ENCODE data around the gene NKD1.

The NKD1 gene

DNA sequence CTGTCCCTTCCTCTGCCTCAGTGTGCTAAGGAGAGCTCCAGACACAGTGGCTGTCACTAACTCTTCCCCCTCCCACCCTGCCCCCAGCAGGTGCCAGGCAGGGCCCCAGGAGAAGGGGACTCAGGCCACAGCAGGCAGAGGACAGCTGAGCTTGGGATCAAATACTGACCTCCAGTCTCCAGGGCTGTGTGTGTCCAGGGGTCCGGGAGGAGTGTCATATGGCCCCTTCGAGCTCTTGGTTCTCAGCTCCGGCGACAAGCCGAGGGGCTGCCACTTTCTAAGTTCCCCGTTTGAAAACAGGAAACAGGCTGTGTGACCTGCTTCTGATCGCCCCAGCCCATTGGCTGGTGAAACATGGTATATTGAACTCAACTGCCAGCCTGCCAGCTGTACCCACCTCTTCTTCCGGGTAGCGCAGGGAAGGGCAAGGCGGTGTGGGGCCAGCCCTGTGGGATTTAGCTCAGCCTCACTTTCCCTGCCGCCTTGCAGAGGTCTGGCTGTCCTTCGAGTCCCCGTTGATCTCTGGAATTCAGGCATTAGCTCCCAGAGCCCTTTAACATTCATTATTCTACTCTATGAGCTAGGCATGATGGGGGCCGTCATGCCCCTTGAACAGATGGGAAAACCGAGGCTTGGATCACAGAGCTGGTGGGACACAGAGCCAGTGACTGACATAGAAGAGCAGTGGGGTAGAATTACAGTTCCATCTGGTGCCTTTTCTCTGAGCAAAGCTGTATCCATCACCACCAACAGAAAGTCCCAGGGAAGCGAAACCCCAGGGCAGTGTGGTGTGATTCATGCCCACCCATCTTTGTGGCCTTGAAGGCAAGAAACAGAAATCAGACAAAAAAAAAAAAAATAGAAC lies 133.1 kb downstream of the NKD1 start, which contains the start of gene SNX20:
TSS of gene SNX20 (minus strand) at position 292 of the 865 bp plus-strand sequence. CDS start 3,786 bp downstream, outside the sequence.
- Mint-ChIP-seq H3K36me3 (peaks cover 24% of the 10 kb centered on the region), H3K4me1 (peaks cover 62% of the 10 kb centered on the region)
- peak; percentile 55 to 61 for DNase-seq (ENCODE audit: low spot score in 2 of 2)

GRCh38 chr16:50683689-50684374 lies 135.6 kb downstream of the NKD1 start:
- H3K4me1 Mint-ChIP-seq, result peaks cover 58% of the 10 kb centered on the region
- H3K4me3 Mint-ChIP-seq, result peak overlapping the region; percentile 72
- peak; percentile 53 to 54 for DNase-seq (ENCODE audit: low spot score in 2 of 2)
- H3K27ac Mint-ChIP-seq, result peak overlapping the region; percentile 98
- ATAC-seq (ENCODE audit: low read depth), result peak; percentile 74
- peaks cover 2% of the 10 kb centered on the region for H3K9me3 Mint-ChIP-seq
- H3K27me3 Mint-ChIP-seq, result no peaks in the 10 kb centered on the region
- peaks cover 4% of the 10 kb centered on the region for H3K36me3 Mint-ChIP-seq

More for the DNA sequence above, 133.1 kb downstream of the NKD1 start, which contains the start of gene SNX20:
- ATAC-seq (ENCODE audit: low read depth), result peak; percentile 76
- H3K4me3 Mint-ChIP-seq, result peak within 1 kb of the TSS; percentile 89
- H3K27me3 Mint-ChIP-seq, result no peaks in the 10 kb centered on the region
- peak within 1 kb of the TSS; percentile 97 for H3K27ac Mint-ChIP-seq
- H3K9me3 Mint-ChIP-seq, result peaks cover 2% of the 10 kb centered on the region

DNA sequence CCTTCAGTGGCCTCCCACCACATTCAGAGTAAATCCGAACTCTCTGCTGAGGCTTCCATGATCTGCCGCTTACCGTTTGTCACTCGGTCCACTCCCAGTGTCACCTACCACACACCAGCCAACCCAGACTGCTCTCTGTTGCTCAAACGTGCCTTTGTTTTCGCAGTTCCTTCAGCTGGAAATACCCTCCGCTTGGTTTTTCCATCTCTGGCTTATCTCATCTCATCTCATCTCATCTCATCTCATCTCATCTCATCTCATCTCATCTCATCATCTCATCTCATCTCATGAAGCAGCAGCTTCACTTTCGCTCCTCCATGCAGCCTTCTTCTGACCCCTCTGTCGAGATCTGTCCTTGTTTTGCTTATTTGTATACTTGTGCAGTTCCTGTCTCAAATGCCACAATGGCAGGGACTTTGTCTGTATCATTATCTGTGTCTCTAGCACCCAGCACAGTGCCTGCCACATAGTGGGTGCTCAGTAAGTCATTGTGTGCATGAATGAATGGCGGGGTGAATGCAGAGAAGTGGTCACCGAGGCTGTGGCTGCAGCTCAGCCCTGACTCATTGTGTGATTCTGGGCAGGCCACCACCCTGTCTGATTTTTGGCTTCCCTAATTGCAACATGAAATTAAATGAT lies 136.7 kb downstream of the NKD1 start:
- H3K36me3 Mint-ChIP-seq, result peaks cover 3% of the 10 kb centered on the region
- ATAC-seq (ENCODE audit: low read depth), result no peak
- H3K27ac Mint-ChIP-seq, result peak overlapping the region; percentile 98
- no peaks in the 10 kb centered on the region for H3K27me3 Mint-ChIP-seq
- no peak for DNase-seq (ENCODE audit: low spot score in 2 of 2)
- peaks cover 51% of the 10 kb centered on the region for H3K4me1 Mint-ChIP-seq
- peaks cover 2% of the 10 kb centered on the region for H3K9me3 Mint-ChIP-seq
- H3K4me3 Mint-ChIP-seq, result peak overlapping the region; percentile 72

GRCh38 chr16:50685462-50686063 lies 137.4 kb downstream of the NKD1 start:
- Mint-ChIP-seq H3K27ac (peak overlapping the region; percentile 98), H3K4me3 (peak overlapping the region; percentile 72), H3K27me3 (no peaks in the 10 kb centered on the region), H3K36me3 (peaks cover 3% of the 10 kb centered on the region), H3K9me3 (peaks cover 2% of the 10 kb centered on the region), H3K4me1 (peaks cover 46% of the 10 kb centered on the region)
- DNase-seq (ENCODE audit: low spot score in 2 of 2) (no peak), ATAC-seq (ENCODE audit: low read depth) (no peak)

GRCh38 chr16:50688083-50688482 lies 139.9 kb downstream of the NKD1 start:
- Mint-ChIP-seq H3K4me3 (no peak overlapping the region), H3K36me3 (peaks cover 3% of the 10 kb centered on the region), H3K27me3 (peaks cover 6% of the 10 kb centered on the region), H3K9me3 (peaks cover 2% of the 10 kb centered on the region), H3K4me1 (peaks cover 41% of the 10 kb centered on the region), H3K27ac (no peak overlapping the region)
- DNase-seq (ENCODE audit: low spot score in 2 of 2) (no peak), ATAC-seq (ENCODE audit: low read depth) (no peak)

GRCh38 chr16:50688867-50689266 lies 140.7 kb downstream of the NKD1 start:
- Mint-ChIP-seq H3K9me3 (peaks cover 2% of the 10 kb centered on the region), H3K27me3 (peaks cover 7% of the 10 kb centered on the region), H3K4me3 (no peak overlapping the region), H3K36me3 (peaks cover 3% of the 10 kb centered on the region), H3K4me1 (peaks cover 35% of the 10 kb centered on the region), H3K27ac (no peak overlapping the region)
- DNase-seq (ENCODE audit: low spot score in 2 of 2) (no peak), ATAC-seq (ENCODE audit: low read depth) (no peak)

- no peak overlapping the region for H3K4me3 Mint-ChIP-seq
- ATAC-seq (ENCODE audit: low read depth), result no peak
- no peak overlapping the region for H3K27ac Mint-ChIP-seq
- H3K36me3 Mint-ChIP-seq, result no peaks in the 10 kb centered on the region
- H3K9me3 Mint-ChIP-seq, result no peaks in the 10 kb centered on the region
- DNase-seq (ENCODE audit: low spot score in 2 of 2), result no peak
- H3K4me1 Mint-ChIP-seq, result peaks cover 33% of the 10 kb centered on the region
- peaks cover 7% of the 10 kb centered on the region for H3K27me3 Mint-ChIP-seq
These were observed 142.0 kb downstream of the NKD1 start for GRCh38 chr16:50690177-50690576.

DNA sequence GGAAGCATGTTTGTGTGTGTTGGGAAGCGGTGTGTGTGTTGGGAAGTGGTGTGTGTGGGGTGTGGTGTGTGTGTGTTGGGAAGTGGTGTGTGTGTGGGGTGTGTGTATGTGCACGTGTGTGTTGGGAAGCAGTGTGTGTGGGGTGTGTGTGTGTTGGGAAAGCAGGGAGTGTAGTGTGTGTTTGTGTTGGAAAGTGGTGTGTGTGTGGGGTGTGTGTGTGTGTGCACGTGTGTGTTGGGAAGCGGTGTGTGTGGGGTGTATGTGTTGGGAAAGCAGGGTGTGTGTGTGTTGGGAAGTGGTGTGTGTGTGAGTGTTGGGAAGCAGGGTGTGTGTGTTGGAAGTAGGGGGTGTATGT lies 144.4 kb downstream of the NKD1 start:
- ATAC-seq (ENCODE audit: low read depth) (no peak), DNase-seq (ENCODE audit: low spot score in 2 of 2) (no peak)
- Mint-ChIP-seq H3K4me3 (peak overlapping the region; percentile 79), H3K27me3 (peaks cover 7% of the 10 kb centered on the region), H3K4me1 (peaks cover 35% of the 10 kb centered on the region), H3K27ac (peak overlapping the region; percentile 64), H3K36me3 (no peaks in the 10 kb centered on the region), H3K9me3 (no peaks in the 10 kb centered on the region)

DNA sequence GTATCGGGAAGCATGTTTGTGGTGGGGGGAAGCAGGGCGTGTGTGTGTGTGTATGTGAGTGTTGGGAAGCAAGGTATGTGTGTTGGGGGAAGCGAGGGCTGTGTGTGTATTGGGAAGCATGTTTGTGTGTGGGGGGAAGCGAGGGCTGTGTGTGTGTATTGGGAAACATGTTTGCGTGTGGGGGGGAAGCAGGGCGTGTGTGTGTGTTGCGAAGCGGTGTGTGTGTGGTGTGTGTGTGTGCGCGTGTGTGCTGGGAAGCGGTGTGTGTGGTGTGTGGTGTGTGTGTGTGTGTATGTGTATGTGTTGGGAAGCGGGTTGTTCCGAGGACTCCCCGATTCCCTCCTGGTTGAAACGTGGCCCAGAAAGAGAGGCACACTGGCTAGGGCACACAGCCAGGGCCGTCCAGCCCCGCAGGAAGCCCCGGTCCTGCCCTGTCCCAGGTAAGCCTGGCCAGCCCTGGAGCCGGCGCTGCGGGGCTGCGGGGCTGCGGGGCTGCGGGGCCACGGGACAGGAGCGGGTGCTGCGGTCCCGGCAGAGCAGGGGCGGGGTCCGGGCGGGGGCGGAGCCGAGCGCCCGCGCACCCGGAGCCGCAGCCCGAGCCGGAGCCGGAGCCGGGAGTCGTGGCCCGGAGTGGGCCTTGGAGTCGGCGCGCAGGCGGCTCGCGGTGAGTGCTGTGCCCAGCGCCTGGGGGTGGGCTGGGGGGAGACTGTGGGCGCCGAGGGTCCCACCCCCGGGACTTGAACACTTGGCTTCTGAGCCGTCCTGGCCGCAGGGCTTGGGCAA lies 145.0 kb downstream of the NKD1 start, which contains the start of gene NOD2:
TSS of gene NOD2 (plus strand) at position 608 of the 783 bp plus-strand sequence. CDS start 5,890 bp downstream, outside the sequence.
- Mint-ChIP-seq H3K27me3 (peaks cover 7% of the 10 kb centered on the region), H3K27ac (peak within 1 kb of the TSS; percentile 64), H3K9me3 (no peaks in the 10 kb centered on the region), H3K36me3 (no peaks in the 10 kb centered on the region), H3K4me3 (peak within 1 kb of the TSS; percentile 79), H3K4me1 (peaks cover 41% of the 10 kb centered on the region)
- peak; percentile 43 for ATAC-seq (ENCODE audit: low read depth)
- peak in 1 of 2 donors; percentile 25 for DNase-seq (ENCODE audit: low spot score in 2 of 2)

- Mint-ChIP-seq H3K9me3 (no peaks in the 10 kb centered on the region), H3K4me1 (peaks cover 46% of the 10 kb centered on the region), H3K4me3 (peak overlapping the region; percentile 71), H3K36me3 (no peaks in the 10 kb centered on the region), H3K27me3 (peaks cover 7% of the 10 kb centered on the region), H3K27ac (no peak overlapping the region)
- ATAC-seq (ENCODE audit: low read depth) (no peak), DNase-seq (ENCODE audit: low spot score in 2 of 2) (no peak)
These were observed 146.0 kb downstream of the NKD1 start for GRCh38 chr16:50694206-50694605.

DNA sequence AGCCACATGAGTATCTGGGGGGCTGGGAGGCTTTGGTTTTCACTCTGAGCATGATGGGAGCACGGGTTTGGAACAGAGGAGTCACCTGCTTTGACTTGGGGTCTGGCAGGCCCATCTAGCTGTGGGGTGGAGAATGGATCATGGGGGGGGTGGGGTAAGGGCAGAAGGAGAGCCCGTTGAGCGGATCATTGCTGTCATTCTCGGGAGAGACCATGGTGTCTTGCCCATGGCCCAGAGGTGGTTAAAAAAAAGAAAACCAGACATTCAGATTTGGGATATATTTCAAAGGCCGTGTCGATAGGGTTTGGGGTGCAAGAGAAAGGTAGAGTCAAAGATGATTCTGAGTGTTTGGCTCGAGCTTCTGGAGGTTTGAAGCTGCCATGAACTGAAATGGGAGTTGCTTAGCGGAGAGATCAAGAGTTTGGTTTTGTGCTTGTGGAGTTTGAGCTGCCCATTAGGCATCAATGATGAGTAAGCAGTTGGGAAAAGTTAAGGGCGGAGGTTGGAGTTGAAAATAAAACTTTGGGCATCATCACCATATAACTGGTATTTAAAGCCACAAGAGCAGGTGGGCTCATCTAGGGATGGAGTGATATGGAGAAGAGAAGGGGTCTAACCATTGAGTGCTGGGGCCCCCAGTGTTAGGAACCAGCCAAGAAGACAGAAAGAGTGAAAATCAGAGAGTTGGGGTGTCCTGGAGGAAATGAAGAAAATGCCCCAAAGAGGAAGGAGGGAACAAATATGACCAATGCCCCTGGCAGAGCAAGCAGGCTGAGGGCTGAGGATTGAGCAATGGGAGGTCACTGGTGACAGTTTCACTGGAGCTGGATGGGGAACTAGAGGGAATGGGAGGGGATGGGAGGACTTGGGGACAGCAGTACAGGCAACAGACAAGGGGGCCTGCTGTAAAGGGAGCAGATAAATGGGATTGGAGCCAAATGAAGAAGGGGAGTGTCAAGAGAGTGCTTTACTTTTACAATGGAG lies 147.1 kb downstream of the NKD1 start:
- Mint-ChIP-seq H3K27me3 (peaks cover 7% of the 10 kb centered on the region), H3K9me3 (no peaks in the 10 kb centered on the region), H3K27ac (peak overlapping the region; percentile 19), H3K4me1 (peaks cover 50% of the 10 kb centered on the region), H3K36me3 (no peaks in the 10 kb centered on the region), H3K4me3 (no peak overlapping the region)
- ATAC-seq (ENCODE audit: low read depth) (no peak), DNase-seq (ENCODE audit: low spot score in 2 of 2) (no peak)

- H3K27me3 Mint-ChIP-seq, result peaks cover 7% of the 10 kb centered on the region
- DNase-seq (ENCODE audit: low spot score in 2 of 2), result no peak
- no peaks in the 10 kb centered on the region for H3K9me3 Mint-ChIP-seq
- no peak for ATAC-seq (ENCODE audit: low read depth)
- peak overlapping the region; percentile 19 for H3K27ac Mint-ChIP-seq
- H3K36me3 Mint-ChIP-seq, result no peaks in the 10 kb centered on the region
- H3K4me3 Mint-ChIP-seq, result peak overlapping the region; percentile 12
- peaks cover 50% of the 10 kb centered on the region for H3K4me1 Mint-ChIP-seq
These were observed 147.9 kb downstream of the NKD1 start for GRCh38 chr16:50696126-50696525.

All from memory B cell (primary cell).